ENCODE measurements around the gene RXRG. TPM values are rescaled to one million over a fixed set of nuclear protein-coding genes. Genes with fewer than 3 reads are reported as not detected.

RXRG gene
- total RNA-seq, 1 experiment from 2014 or later = not detected

- CTCF ChIA-PET = no interaction called here
Observed at GRCh38 chr1:165476776-165477175, 31.9 kb upstream of the RXRG start.

GRCh38 chr1:165474196-165474595 lies 29.3 kb upstream of the RXRG start:
- ChIA-PET CTCF (no interaction called here), POLR2A (ENCODE audit: low non-redundant PET) (no interaction called here)

More at GRCh38 chr1:165476776-165477175, 31.9 kb upstream of the RXRG start:
- Histone ChIP-seq H3K9me3 (ENCODE audit: low read depth, low read length, poor library complexity, severe bottlenecking) (no peaks in the 10 kb centered on the region), H3K4me1 (ENCODE audit: insufficient read depth, low read length, poor library complexity, severe bottlenecking) (no peaks in the 10 kb centered on the region), H3K4me3 (ENCODE audit: low read depth, low read length, poor library complexity, severe bottlenecking) (no peak overlapping the region), H3K36me3 (ENCODE audit: insufficient read depth, low read length, poor library complexity, severe bottlenecking) (no peaks in the 10 kb centered on the region), H3K27ac (ENCODE audit: low read depth, low read length, poor library complexity, severe bottlenecking) (no peak overlapping the region), H3K27me3 (replicated peaks; ENCODE audit: insufficient read depth, low read depth, low read length, poor library complexity) (no peaks in the 10 kb centered on the region)
- no peak for TF ChIP-seq EZH2 (IDR thresholded peaks at IDR 0.05; ENCODE audit: borderline replicate concordance, low read depth, low read length, poor library complexity, severe bottlenecking)
- TF ChIP-seq CTCF (conservative IDR thresholded peaks at IDR 0.05; ENCODE audit: low read depth, low read length) = no peak
- DNase-seq (ENCODE audit: low spot score) = no peak
- POLR2A ChIA-PET (ENCODE audit: low non-redundant PET) = no interaction called here
- BruUV-seq (replicated peaks) = no TSS peak
- intact Hi-C loops (cut with micrococcal nuclease; ENCODE audit: unreplicated experiment) = no loop called here

GRCh38 chr1:165473081-165473480 lies 28.2 kb upstream of the RXRG start:
- no TSS peak for BruUV-seq (replicated peaks)
- Histone ChIP-seq H3K27ac (ENCODE audit: low read depth, low read length, poor library complexity, severe bottlenecking) (no peak overlapping the region), H3K36me3 (ENCODE audit: insufficient read depth, low read length, poor library complexity, severe bottlenecking) (no peaks in the 10 kb centered on the region), H3K4me1 (ENCODE audit: insufficient read depth, low read length, poor library complexity, severe bottlenecking) (no peaks in the 10 kb centered on the region), H3K9me3 (ENCODE audit: low read depth, low read length, poor library complexity, severe bottlenecking) (no peaks in the 10 kb centered on the region), H3K27me3 (replicated peaks; ENCODE audit: insufficient read depth, low read depth, low read length, poor library complexity) (no peaks in the 10 kb centered on the region), H3K4me3 (ENCODE audit: low read depth, low read length, poor library complexity, severe bottlenecking) (no peak overlapping the region)
- no peak for TF ChIP-seq CTCF (conservative IDR thresholded peaks at IDR 0.05; ENCODE audit: low read depth, low read length)
- no peak for TF ChIP-seq EZH2 (IDR thresholded peaks at IDR 0.05; ENCODE audit: borderline replicate concordance, low read depth, low read length, poor library complexity, severe bottlenecking)
- CTCF ChIA-PET = no interaction called here
- intact Hi-C loops (cut with micrococcal nuclease; ENCODE audit: unreplicated experiment) = no loop called here
- no peak for DNase-seq (ENCODE audit: low spot score)
- POLR2A ChIA-PET (ENCODE audit: low non-redundant PET) = no interaction called here

More at GRCh38 chr1:165474196-165474595, 29.3 kb upstream of the RXRG start:
- Histone ChIP-seq H3K4me3 (ENCODE audit: low read depth, low read length, poor library complexity, severe bottlenecking) (no peak overlapping the region), H3K4me1 (ENCODE audit: insufficient read depth, low read length, poor library complexity, severe bottlenecking) (no peaks in the 10 kb centered on the region), H3K36me3 (ENCODE audit: insufficient read depth, low read length, poor library complexity, severe bottlenecking) (no peaks in the 10 kb centered on the region), H3K9me3 (ENCODE audit: low read depth, low read length, poor library complexity, severe bottlenecking) (no peaks in the 10 kb centered on the region), H3K27ac (ENCODE audit: low read depth, low read length, poor library complexity, severe bottlenecking) (no peak overlapping the region), H3K27me3 (replicated peaks; ENCODE audit: insufficient read depth, low read depth, low read length, poor library complexity) (no peaks in the 10 kb centered on the region)
- TF ChIP-seq CTCF (conservative IDR thresholded peaks at IDR 0.05; ENCODE audit: low read depth, low read length) (no peak), EZH2 (IDR thresholded peaks at IDR 0.05; ENCODE audit: borderline replicate concordance, low read depth, low read length, poor library complexity, severe bottlenecking) (no peak)
- no peak for DNase-seq (ENCODE audit: low spot score)
- intact Hi-C loops (cut with micrococcal nuclease; ENCODE audit: unreplicated experiment) = no loop called here
- BruUV-seq (replicated peaks) = no TSS peak

Measured in A673 (cell line).